ENCODE results near the gene RUNX3.
"Not testable (repeated sequence)": the region's sequence is repeated elsewhere in the genome, so short reads cannot be mapped to it uniquely, and the experiment has no call there.

The RUNX3 gene

GRCh38 chr1:24912376-24913273 is 17.5 kb downstream of the RUNX3 start:
- DNase-seq, result no peak

DNA sequence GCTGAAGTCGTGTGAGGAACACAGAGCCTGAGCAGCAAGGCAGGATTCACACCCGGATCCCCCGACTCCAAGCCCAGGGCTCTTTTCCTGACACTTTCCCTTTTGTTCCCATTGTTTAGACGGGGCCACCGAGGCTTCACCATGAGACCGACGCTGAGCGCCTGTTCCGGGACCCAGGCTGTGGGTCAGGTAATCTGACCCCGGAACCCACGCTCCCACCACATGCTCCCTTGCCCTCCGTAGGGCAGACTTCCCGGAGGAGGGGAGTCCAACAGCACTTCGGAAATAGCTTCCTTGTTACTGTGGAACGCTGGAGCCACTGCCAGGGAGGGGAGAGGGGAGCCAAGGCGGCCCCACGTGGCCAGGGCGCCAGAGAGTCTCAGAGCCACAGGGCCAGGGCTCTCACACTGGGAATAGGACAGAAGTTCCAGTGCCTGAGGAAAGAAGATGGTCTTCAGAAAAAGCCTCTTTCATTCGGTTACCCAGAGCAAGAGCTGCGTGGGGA is 18.4 kb downstream of the RUNX3 start:
- no peak for DNase-seq

DNA sequence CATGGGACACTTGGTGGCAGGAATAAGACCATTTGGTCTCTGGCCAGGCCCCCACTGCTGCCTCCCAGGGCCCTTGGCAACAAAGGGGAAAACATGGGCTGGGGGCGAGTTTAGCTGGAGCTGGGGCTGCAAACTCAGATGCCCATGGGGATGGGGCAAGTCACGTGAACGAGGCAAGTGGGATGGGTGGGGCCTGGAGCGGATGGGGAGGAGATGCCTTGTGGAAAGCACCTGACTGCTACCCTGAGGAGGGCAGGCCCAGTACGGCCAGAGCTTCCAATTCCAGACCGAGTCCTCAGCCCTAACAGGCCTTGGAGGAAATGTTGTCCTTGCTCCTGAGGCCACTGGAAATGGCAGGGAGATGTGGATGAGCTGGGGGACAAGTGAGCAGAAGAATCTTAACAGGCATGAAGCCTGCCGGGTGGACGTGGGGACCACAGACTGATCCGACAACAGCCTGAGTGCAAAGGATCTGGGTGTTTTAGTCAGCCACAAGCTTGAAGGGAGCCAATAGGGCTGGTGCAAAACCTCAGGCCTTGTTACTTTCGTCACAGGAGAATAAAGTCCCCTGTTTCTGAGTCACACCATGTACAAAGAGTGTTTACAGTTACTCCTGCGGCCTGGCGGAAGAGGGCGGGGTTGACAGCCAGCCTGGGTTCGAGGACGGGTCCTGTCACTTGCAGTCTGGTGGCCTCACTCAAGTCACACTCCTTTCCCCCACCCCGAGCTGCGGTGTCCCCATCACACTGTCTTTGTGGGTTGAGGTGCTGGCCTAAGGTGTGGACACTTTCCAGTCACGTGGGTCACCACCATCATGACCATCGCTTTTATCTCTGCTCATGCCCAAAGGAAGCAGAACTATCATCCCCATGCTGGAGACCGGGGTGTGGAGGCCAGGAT is 19.1 kb downstream of the RUNX3 start:
- no peak for DNase-seq

DNA sequence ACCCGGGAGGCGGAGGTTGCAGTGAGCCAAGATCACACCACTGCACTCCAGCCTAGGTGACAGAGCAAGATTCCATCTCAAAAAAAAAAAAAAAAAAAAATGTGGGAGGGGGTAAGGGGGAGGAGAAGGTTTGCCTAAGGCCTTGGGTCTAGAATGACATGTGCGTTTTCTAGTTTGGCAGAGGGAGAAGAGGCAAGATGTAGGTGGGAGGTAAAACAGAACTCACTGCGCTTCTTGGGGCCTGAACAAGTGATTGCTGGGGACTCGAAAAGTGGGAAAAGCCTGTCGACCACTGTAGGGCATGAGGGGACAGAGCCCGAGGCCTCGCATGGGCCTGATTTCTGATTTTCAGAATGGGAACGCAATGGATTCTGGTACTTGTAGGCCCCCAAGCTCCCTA is 19.9 kb downstream of the RUNX3 start:
- no peak for DNase-seq

DNA sequence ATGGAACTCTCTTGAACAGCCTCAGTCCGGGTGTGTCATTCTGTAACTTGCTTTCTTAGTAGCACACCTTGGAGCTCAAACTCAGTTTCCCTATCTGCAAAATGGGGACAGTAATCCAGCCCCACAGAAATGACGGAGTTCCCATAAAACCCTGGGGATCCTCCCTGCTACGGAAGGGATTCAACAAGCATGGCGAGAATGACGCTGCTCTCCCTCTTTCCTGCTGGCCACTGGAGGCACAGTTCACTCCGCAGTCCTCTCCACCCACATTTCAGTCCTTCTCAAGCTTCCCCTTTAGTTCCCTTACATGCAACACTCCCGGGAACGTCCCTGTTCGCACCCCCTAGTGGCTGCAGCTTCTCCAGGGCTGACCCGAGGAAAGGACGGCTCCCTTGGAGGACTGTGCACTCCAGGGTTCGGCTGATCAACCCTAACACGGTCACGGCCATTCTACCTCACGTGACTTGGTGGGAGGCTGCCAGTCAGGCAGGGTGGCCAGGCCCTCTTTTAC is 20.6 kb downstream of the RUNX3 start:
- no peak for DNase-seq

GRCh38 chr1:24908591-24909259 is 21.4 kb downstream of the RUNX3 start:
- no peak for DNase-seq

DNA sequence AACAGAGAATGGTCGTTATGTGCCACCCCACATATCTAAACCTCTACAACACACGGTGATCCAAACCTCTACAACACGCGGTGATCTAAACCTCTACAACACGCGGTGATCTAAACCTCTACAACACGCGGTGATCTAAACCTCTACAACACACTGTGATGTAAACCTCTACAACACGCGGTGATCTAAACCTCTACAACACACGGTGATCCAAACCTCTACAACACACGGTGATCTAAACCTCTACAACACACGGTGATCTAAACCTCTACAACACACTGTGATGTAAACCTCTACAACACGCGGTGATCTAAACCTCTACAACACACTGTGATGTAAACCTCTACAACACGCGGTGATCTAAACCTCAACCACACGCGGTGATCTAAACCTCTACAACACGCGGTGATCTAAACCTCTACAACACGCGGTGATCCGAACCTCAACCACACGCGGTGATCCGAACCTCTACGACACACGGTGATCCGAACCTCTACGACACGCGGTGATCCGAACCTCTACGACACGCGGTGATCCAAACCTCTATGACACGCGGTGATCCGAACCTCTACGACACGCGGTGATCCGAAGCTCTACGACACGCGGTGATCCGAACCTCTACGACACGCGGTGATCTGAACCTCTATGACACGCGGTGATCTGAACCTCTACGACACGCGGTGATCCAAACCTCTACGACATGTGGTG is 22.3 kb downstream of the RUNX3 start:
- DNase-seq, result not testable (repeated sequence)

DNA sequence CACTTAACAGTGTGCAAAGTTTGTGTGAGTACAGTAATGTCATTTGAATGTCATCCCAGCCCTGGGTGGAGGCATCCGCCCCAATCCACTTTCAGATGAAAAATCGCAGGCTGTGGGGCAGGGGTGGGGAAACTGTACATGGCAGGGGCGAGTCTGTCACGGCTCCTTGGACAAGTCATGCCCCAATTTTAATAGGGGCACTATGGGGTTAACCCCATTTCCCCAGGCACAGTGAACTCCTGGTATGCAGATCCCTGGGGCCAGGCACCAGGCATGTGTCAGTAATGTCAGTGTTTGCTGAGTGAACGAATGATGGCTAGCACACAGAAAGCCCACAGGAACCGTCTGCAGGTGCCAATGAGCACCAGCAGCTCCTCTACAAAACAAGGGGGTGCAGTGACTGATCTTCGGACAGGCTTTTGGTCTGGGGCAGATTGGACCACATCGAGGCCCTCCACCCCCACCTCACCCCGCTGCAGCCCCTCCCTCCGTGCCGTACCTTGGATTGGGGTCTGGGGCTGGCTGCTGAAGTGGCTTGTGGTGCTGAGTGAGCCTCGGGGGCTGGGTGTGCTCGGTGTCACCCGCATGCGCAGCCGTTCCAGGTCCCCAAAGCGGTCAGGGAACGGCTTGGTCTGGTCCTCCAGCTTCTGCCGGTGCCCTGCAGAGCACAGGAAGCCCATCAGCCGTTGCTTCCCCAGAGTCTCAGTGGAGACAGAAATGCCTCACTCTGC is 23.2 kb downstream of the RUNX3 start:
- DNase-seq, result no peak

DNA sequence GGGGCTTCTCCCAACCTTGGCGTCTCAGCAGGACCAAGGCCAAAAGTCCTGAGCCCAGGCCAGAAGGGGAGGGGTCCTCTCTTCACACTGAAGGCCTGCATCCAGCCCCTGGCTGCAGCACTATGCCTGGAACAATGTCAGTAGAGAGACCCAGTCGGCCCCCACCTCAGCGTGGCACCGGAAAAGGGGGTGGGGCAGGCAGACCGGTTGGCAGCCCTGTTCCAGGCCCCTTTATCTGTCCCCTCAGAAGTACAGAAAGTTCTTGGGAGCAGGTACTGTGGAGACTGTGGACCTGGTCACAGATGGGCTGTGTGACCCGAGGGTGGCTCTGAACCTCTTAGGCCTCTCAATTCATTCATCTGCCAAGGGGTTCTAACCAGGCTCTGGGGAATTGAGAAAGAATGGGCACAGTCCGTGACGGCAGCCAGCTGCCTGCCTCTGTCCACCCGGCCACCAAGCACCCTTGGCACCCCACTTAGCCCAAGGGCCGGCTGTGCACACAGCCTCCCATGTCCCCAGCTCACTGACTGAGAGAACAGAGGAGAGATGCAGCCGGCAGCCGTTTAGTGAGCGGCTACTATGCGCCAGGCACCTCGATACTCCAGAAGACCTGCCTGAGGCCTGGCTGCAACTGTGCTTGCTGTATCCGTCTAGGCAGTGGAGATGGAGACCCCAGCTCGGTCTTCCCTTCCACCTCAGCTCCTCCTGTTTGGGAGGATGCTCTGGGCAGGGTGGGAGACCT is 23.9 kb downstream of the RUNX3 start:
- no peak for DNase-seq

GRCh38 chr1:24905355-24905978 is 24.6 kb downstream of the RUNX3 start:
- no peak for DNase-seq

GRCh38 chr1:24904731-24905354 is 25.2 kb downstream of the RUNX3 start:
- DNase-seq, result no peak

GRCh38 chr1:24903955-24904730 is 25.9 kb downstream of the RUNX3 start:
- DNase-seq, result no peak

GRCh38 chr1:24903560-24903954 is 26.5 kb downstream of the RUNX3 start:
- DNase-seq, result no peak

- no peak for DNase-seq
Observed at GRCh38 chr1:24903011-24903461, 27.0 kb downstream of the RUNX3 start.

- DNase-seq, result no peak
Observed at GRCh38 chr1:24902471-24902891, 27.6 kb downstream of the RUNX3 start.

- DNase-seq, result no peak
Observed at GRCh38 chr1:24901791-24902470, 28.1 kb downstream of the RUNX3 start.

- DNase-seq, result no peak
Observed at GRCh38 chr1:24900985-24901781, 28.9 kb downstream of the RUNX3 start.

All from left hindlimb (tissue), 1 donor.